K562 (cell line): Measurements from ENCODE around the gene LOXL3. TPM values are rescaled to one million over a fixed set of nuclear protein-coding genes. Genes with fewer than 3 reads are reported as not detected.

Experiments used
- ATF1 ChIP-seq, 2 experiments: fragments of 450-650 bp in 1 of 2; IDR thresholded peaks; 2 replicates each; pipeline ENCODE4 v1.6.1; 2016; ENCODE audit warnings: missing compliant biosample characterization in 1 of 2, missing genetic modification characterization in 1 of 2
- BCOR ChIP-seq: fragments of 450-650 bp; IDR thresholded peaks from 2 replicates; pipeline ENCODE4 v1.6.1; 2016
- E2F8 ChIP-seq: fragments of 450-650 bp; IDR thresholded peaks from 2 replicates; pipeline ENCODE4 v1.7.1; 2018; ENCODE audit warnings: mild to moderate bottlenecking, low read depth; ENCODE audit not compliant: partially characterized antibody
- ELK1 ChIP-seq: sonication (generic); formaldehyde crosslinking; IDR thresholded peaks from 2 replicates; pipeline ENCODE4 v1.8.1; 2022; ENCODE audit warnings: missing genetic modification reagents
- EP400 ChIP-seq: fragments of 450-650 bp; IDR thresholded peaks from 2 replicates; pipeline ENCODE4 v1.6.1; 2017; ENCODE audit warnings: antibody characterized with exemption, mild to moderate bottlenecking, moderate library complexity
- ETV1 ChIP-seq: fragments of 450-650 bp; conservative IDR thresholded peaks from 2 replicates; pipeline ENCODE4 v1.6.1; 2016; ENCODE audit warnings: missing genetic modification characterization, control low read depth, low read depth, missing compliant biosample characterization
- GATA2 ChIP-seq: sonication (generic); formaldehyde crosslinking; IDR thresholded peaks from 2 replicates; pipeline ENCODE4 v1.4.0; 2020; ENCODE audit warnings: mild to moderate bottlenecking, missing genetic modification reagents
- HCFC1 ChIP-seq: IDR thresholded peaks from 2 replicates; pipeline ENCODE4 v1.6.1; 2012; ENCODE audit warnings: low read depth, low read length, improper control_type of control experiment
- LEF1 ChIP-seq: fragments of 450-650 bp; IDR thresholded peaks from 2 replicates; pipeline ENCODE4 v1.6.1; 2016; ENCODE audit warnings: mild to moderate bottlenecking
- MNT ChIP-seq, 2 experiments: fragments of 450-650 bp; conservative IDR thresholded peaks; 2 replicates each; pipeline ENCODE4 v1.6.1; 2017; ENCODE audit warnings: mild to moderate bottlenecking in 2 of 2, moderate library complexity in 2 of 2
- NFIC ChIP-seq: fragments of 450-650 bp; IDR thresholded peaks from 2 replicates; pipeline ENCODE4 v1.6.1; 2017; ENCODE audit warnings: mild to moderate bottlenecking, inconsistent platforms
- RB1 ChIP-seq: fragments of 450-650 bp; IDR thresholded peaks from 2 replicates; pipeline ENCODE4 v1.6.1; 2017; ENCODE audit warnings: low read depth, mild to moderate bottlenecking
- SMARCC2 ChIP-seq: fragments of 450-650 bp; IDR thresholded peaks from 2 replicates; pipeline ENCODE4 v1.6.1; 2017; ENCODE audit warnings: antibody characterized with exemption, moderate library complexity, mild to moderate bottlenecking, low read depth
- TOE1 ChIP-seq, 2 experiments: fragments of 450-650 bp in 1 of 2; sonication (generic) in 1 of 2; formaldehyde crosslinking in 1 of 2; IDR thresholded peaks; 2 replicates each; pipeline versions ENCODE4 v1.7.1 to v1.8.0; 2016 to 2022; ENCODE audit warnings: borderline replicate concordance in 2 of 2, mild to moderate bottlenecking in 2 of 2, antibody characterized with exemption in 1 of 2, inconsistent platforms in 1 of 2, low read depth in 1 of 2, missing genetic modification reagents in 1 of 2, moderate library complexity in 1 of 2
- ZBTB7A ChIP-seq: IDR thresholded peaks from 2 replicates; pipeline ENCODE4 v1.6.1; 2011; ENCODE audit warnings: low read depth, mild to moderate bottlenecking, low read length, moderate library complexity, borderline replicate concordance; ENCODE audit not compliant: control insufficient read depth
- polyA plus RNA-seq, 8 experiments: library from polyadenylated mRNA; depleted of rRNA in 4 of 8; stranded (reverse) in 5 of 8; unstranded in 3 of 8; fragments of >200 nt; fragmentation: Nextera tagmentation in 2 of 8; fragmentation: Illumina TruSeq in 1 of 8; extraction: Ambion mirVana in 2 of 8; extraction: Trizol in 1 of 8; gene quantifications; 2 replicates each; pipeline versions ENCODE4 v1.2.1 to v1.2.3, GENCODE V29; 2011 to 2014; ENCODE audit warnings: inconsistent platforms in 1 of 8, missing spikeins in 1 of 8
- total RNA-seq, 7 experiments: library from RNA; depleted of rRNA in 6 of 7; stranded (reverse); fragments of >200 nt in 6 of 7; fragmentation: Illumina TruSeq in 2 of 7; extraction: Trizol in 2 of 7; gene quantifications; 2 replicates each; pipeline versions ENCODE4 v1.2.1 to v1.2.3, GENCODE V29; 2011 to 2021; ENCODE audit warnings: low replicate concordance in 1 of 7
- TF ChIP-seq, protein P1 (sequence below), 2 experiments: fragments of 200-800 bp in 1 of 2; sonication (Bioruptor generic) in 1 of 2; sonication (generic) in 1 of 2; formaldehyde crosslinking in 1 of 2; IDR thresholded peaks in 1 of 2; conservative IDR thresholded peaks in 1 of 2; 2 replicates each; pipeline versions ENCODE4 v1.5.0 to v1.6.1; 2016 to 2020; ENCODE audit warnings: missing compliant biosample characterization in 1 of 2, missing genetic modification characterization in 1 of 2, missing genetic modification reagents in 1 of 2

The LOXL3 gene
- total and polyA plus RNA-seq, 9 of the 15 experiments (the other 6 are each of a cell fraction or from before 2014, with no cell fraction given), result 0.22 to 0.99 (median 0.31) TPM

DNA sequence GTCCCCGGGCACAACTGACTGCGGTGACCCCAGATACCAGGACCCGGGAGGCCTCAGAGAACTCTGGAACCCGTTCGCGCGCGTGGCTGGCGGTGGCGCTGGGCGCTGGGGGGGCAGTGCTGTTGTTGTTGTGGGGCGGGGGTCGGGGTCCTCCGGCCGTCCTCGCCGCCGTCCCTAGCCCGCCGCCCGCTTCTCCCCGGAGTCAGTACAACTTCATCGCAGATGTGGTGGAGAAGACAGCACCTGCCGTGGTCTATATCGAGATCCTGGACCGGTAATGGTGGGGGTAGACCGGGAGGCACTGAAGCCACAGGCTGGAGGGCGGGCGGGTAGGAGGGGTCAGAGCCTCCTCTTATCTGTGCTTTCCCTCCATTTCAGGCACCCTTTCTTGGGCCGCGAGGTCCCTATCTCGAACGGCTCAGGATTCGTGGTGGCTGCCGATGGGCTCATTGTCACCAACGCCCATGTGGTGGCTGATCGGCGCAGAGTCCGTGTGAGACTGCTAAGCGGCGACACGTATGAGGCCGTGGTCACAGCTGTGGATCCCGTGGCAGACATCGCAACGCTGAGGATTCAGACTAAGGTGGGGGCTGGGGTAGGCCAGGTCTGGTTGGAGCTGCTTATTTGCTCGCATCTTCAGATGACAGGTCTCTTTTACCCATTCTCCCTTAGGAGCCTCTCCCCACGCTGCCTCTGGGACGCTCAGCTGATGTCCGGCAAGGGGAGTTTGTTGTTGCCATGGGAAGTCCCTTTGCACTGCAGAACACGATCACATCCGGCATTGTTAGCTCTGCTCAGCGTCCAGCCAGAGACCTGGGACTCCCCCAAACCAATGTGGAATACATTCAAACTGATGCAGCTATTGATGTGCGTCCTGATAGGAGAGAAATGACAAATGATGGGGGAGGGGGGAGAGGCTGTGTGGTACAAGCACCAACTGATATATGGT lies 23.2 kb downstream of the LOXL3 start (continued):
- TF ChIP-seq HCFC1 (0 out of 2 replicates have a peak, but pooled peaks have one; percentile 1), ATF1 (CRISPR knock-in tag; IDR thresholded peaks at IDR 0.05) (no peak), ATF1 (tag; IDR thresholded peaks at IDR 0.05) (peak; percentile 61), ETV1 (tag) (no peak), EP400 (peak; percentile 91), RB1 (peak; percentile 55; the same call in 1 of the 2 replicates), MNT (conservative IDR thresholded peaks at IDR 0.05) (peak; percentile 73 to 90), GATA2 (CRISPR knock-in tag) (peak; percentile 90), LEF1 (peak; percentile 71; the same call in 1 of the 2 replicates), TOE1 (IDR thresholded peaks at IDR 0.05; ENCODE audit: borderline replicate concordance) (0 out of 2 replicates have a peak, but pooled peaks have one; percentile 29), TOE1 (CRISPR knock-in tag; IDR thresholded peaks at IDR 0.05; ENCODE audit: borderline replicate concordance, low read depth) (no peak), E2F8 (peak; percentile 45), NFIC (peak; percentile 66; the same call in 1 of the 2 replicates), ZBTB7A (0 out of 2 replicates have a peak, but pooled peaks have one; percentile 9), SMARCC2 (peak; percentile 42), ELK1 (CRISPR knock-in tag) (no peak), BCOR (peak; percentile 67)
- TF ChIP-seq, protein P1, sequence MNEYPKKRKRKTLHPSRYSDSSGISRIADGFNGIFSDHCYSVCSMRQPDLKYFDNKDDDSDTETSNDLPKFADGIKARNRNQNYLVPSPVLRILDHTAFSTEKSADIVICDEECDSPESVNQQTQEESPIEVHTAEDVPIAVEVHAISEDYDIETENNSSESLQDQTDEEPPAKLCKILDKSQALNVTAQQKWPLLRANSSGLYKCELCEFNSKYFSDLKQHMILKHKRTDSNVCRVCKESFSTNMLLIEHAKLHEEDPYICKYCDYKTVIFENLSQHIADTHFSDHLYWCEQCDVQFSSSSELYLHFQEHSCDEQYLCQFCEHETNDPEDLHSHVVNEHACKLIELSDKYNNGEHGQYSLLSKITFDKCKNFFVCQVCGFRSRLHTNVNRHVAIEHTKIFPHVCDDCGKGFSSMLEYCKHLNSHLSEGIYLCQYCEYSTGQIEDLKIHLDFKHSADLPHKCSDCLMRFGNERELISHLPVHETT (CRISPR knock-in tag; conservative IDR thresholded peaks at IDR 0.05 in 1 of 2, IDR thresholded peaks at IDR 0.05 in 1 of 2), result peak in 1 of 2 experiments; percentile 28; a peak in 1 of 4 replicates
